Activated T-cell treated with anti-CD3 and anti-CD28 coated beads for 1 hour (primary cell): ENCODE measurements around the gene DCTN2.

Experiments
- DNase-seq: peaks from one replicate; pipeline ENCODE4 v3.0.0-alpha.2; 2020; ENCODE audit warnings: low read depth

Gene DCTN2

DNA sequence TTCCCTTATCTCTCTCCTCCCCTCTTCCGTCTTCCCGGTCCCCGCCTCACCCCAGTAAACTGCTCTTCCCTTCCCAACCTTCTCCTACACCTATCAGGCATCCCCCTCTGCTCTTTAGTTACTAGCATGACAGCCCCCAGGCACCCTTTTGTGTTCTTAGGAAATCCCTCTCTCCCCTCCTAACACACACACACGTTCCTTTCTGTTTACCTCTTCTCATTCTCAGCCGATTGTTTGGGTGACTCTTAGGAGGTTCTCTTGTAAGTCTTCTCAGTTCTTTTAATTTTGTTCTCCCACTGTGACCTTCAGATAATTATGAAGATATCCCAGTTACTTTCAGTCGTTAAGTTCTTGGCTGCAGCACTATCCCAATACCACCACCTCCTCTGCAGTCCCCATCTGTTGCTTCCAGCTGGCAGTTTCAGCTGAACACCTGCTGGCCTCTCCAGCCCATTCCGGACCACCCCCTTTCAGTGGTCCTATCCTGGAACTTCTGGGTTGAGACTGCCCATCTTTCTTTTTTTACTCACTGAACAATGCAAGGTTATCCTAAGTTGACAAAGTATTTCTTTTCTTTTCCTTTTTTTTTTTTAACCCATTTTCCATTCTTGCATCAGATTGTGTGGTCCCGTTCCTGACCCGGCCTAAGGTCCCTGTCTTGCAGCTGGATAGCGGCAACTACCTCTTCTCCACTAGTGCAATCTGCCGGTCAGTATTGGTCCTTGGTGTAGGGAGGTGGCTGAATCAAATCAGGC, 58.4 kb downstream of the DCTN2 start:
- DNase-seq = no peak

DNA sequence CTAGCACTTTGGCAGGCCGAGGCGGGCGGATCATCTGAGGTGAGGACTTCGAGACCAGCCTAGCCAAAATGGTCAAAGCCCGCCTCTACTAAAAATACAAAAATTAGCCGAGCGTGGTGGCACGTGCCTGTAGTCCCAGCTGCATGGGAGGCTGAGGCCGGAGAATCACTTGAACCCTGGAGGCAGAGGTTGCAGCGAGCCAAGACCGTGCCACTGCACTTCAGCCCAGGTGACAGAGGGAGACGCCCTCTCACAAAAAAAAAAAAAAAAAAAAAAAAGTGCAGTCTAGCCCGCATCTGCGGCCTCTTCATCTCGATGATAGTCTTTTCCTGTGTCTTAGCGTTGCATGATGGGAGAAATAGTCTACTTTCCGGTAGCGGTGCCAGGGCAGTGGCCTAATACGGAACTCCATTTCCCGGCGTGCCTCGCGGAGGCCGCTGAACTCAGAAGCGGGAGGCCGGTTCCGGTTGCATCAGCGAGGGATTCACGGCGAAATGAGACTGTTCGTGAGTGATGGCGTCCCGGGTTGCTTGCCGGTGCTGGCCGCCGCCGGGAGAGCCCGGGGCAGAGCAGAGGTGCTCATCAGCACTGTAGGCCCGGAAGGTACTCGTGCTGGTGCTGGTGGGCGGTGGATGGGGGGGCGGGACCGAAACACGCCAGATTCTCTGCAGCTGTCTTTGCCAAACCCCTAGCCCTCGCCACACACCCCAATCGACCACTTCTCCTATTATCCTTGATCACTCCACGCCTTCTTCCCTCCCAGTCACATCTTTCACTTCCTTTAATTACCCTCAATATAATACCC, 59.2 kb downstream of the DCTN2 start, which contains the start of gene MARS1:
Gene MARS1, plus strand, starts transcription at position 472 of the 805 bp plus-strand sequence. Its CDS starts 23 bp downstream, at position 495.
- DNase-seq = peak; percentile 80

DNA sequence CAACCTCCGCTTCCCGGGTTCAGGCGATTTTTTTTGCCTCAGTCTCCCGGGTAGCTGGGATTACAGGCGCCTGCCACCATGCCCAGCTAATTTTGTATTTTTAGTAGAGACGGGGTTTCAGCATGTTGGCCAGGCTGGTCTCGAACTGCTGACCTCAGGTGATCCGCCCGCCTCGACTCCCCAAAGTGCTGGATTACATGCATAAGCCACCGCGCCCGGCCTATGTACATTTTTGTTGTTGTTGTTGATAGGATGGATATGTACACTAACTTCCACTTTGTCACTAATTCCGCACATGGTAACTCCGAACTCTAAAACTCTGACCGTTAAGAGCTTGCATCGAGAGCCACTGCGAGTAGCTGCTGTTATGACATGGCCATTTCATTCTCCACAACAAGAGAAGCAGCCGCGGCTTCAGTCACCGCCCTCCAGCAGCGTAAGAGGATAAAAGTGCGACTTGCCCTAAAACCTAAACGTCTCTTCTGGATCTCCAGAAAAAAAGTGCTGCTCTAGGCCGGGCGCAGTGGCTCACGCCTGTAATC, 59.9 kb downstream of the DCTN2 start:
- DNase-seq = no peak

DNA sequence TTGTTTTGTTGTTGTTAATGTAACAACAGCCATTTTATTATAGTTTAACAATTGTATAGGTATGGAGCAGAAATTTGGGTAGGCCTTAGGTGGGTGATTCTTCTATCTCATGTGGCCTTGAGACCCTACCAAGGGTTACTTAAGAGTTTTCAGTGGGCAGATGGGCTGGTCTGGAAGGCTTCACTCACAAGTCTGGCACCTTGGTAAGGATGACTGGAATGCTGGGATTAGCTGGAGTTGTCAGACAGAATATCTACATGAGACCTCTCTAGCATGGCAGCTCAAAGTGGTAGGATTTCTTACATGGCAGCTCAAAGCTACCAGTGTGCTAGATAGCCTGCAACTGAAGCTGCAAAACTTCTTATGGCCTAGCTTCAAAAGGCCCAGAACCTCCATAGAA, 61.3 kb downstream of the DCTN2 start:
- DNase-seq = no peak

- no peak for DNase-seq
Observed at GRCh38 chr12:57483466-57483865, 63.5 kb downstream of the DCTN2 start.

- no peak for DNase-seq
Observed at GRCh38 chr12:57481671-57482070, 65.3 kb downstream of the DCTN2 start.
